SK-N-MC (cell line): ENCODE data around the gene DENND4C.

Experiments
- EZH2 ChIP-seq: fragments of 200-600 bp; sonication (generic); IDR thresholded peaks from one replicate; pipeline ENCODE4 v1.6.1; 2017; ENCODE audit warnings: antibody characterized with exemption
- POLR2AphosphoS5 ChIP-seq: IDR thresholded peaks from 2 replicates; pipeline ENCODE4 v1.6.1; 2012; ENCODE audit warnings: mild to moderate bottlenecking, low read depth, low read length, borderline replicate concordance

- TF ChIP-seq EZH2 (no peak), POLR2AphosphoS5 (no peak)
Measured at GRCh38 chr9:19376931-19377330, 146.4 kb downstream of the DENND4C start.
